ENCODE results near the gene HSPA12B. TPM values are rescaled to one million over a fixed set of nuclear protein-coding genes. Genes with fewer than 3 reads are reported as not detected.
A peak's percentile ranks its signal among the peaks of the same experiment; 100 is the strongest.

The HSPA12B gene
- total and polyA plus RNA-seq, 9 of the 15 experiments (the other 6 are each of a cell fraction or from before 2014, with no cell fraction given) = 0.03 to 0.07 TPM; not detected in 7

- no peak for TF ChIP-seq ELK1 (CRISPR knock-in tag; IDR thresholded peaks at IDR 0.05)
- no peak for TF ChIP-seq CBFA2T2 (conservative IDR thresholded peaks at IDR 0.05)
- peak; percentile 53 to 99 (median 88) for TF ChIP-seq CTCF (IDR thresholded peaks at IDR 0.05 in 2 of 3, conservative IDR thresholded peaks at IDR 0.05 in 1 of 3; ENCODE audit: insufficient read depth in 2 of 3, low read depth in 1 of 3, low read length in 3 of 3)
- TF ChIP-seq E2F4 (CRISPR knock-in tag; IDR thresholded peaks at IDR 0.05; ENCODE audit: low read depth) = no peak
- TF ChIP-seq TFAM (CRISPR knock-in tag; conservative IDR thresholded peaks at IDR 0.05) = no peak
- no peak for TF ChIP-seq CEBPB (tag; IDR thresholded peaks at IDR 0.05)
- TF ChIP-seq ZNF584 (CRISPR knock-in tag; IDR thresholded peaks at IDR 0.05; ENCODE audit: low read depth) = no peak
- TF ChIP-seq MBD1 (CRISPR knock-in tag; IDR thresholded peaks at IDR 0.05) = no peak
- no peak for TF ChIP-seq PCBP1 (IDR thresholded peaks at IDR 0.05; ENCODE audit: low read depth, low read length, poor library complexity, severe bottlenecking)
- no peak for TF ChIP-seq CREB1 (IDR thresholded peaks at IDR 0.05)
- peak; percentile 62 for TF ChIP-seq CREB1 (CRISPR knock-in tag; IDR thresholded peaks at IDR 0.05)
- no peak for TF ChIP-seq CBX2 (IDR thresholded peaks at IDR 0.05; ENCODE audit: insufficient read depth, low read length, poor library complexity, severe bottlenecking)
- TF ChIP-seq ZNF384 (IDR thresholded peaks at IDR 0.05; ENCODE audit: low read depth, low read length) = peak; percentile 54; the same call in 1 of the 2 replicates
- no peak for TF ChIP-seq TCF15 (CRISPR knock-in tag; IDR thresholded peaks at IDR 0.05)
- TF ChIP-seq CGGBP1 (CRISPR knock-in tag; IDR thresholded peaks at IDR 0.05) = no peak
- TF ChIP-seq NEUROD1 (IDR thresholded peaks at IDR 0.05; ENCODE audit: borderline replicate concordance, low read depth, low read length, partially characterized antibody) = peak; percentile 31
- TF ChIP-seq ZNF212 (CRISPR knock-in tag; IDR thresholded peaks at IDR 0.05) = no peak
- TF ChIP-seq NR2C2 (CRISPR knock-in tag; IDR thresholded peaks at IDR 0.05) = no peak
- TF ChIP-seq NR2C2 (tag; IDR thresholded peaks at IDR 0.05) = peak; percentile 32; the same call in 1 of the 2 replicates
These were observed 54.3 kb downstream of the HSPA12B start, which contains the start of gene CENPB (continued) for GRCh38 chr20:3786665-3787323.

All from K562 (cell line).